GM21619 (cell line): Measurements from ENCODE around the gene DOK3.

Experiments used
- ATAC-seq: cut with Tn5 transposase; IDR thresholded peaks from one replicate; pipeline ENCODE4 v1.9.1; 2021; ENCODE audit not compliant: unreplicated experiment

Gene DOK3

GRCh38 chr5:177484902-177485549, 24.6 kb downstream of the DOK3 start:
- no peak for ATAC-seq

DNA sequence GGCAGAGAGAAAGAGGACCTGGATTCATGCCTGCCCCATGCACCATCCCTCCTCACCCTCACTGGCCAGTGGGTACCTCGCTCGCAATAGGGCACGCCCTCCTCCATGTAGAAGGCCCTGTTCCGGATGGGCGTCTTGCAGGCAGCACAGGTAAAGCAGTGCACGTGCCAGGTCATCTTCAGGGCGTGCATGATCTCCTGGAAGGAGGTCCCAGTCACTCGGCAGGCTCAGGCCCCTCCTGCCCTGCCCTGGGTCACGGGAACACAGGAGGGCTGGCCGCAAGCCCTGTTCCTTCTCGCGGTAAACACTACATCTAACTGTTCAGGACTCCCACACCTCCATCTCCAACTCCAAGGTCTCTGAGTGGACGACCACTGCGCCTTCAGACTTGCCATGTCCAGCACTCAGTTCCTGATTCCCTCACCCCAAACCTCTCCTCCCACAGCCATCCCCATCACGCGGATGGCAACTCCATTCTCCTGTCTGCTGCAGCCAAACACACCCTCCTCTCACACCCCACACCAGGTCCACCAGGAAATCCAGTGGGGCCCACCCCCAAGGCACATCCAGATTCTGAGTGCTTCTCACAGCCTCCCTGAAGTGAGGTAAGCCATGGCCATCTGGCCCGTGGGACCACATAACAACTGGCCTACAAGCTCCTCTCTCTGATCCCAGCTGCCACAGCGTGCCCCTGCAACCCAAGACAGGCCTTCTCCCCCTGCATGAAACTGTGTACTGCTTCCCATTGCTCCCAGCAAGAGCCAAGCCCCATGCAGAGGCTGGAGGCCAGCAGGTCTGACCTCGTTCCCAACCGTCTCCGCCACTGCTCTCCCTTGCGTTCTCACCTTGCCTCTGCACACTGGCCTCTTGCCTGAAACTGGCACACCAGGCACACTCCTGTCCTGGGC, 25.4 kb downstream of the DOK3 start:
- ATAC-seq: no peak

DNA sequence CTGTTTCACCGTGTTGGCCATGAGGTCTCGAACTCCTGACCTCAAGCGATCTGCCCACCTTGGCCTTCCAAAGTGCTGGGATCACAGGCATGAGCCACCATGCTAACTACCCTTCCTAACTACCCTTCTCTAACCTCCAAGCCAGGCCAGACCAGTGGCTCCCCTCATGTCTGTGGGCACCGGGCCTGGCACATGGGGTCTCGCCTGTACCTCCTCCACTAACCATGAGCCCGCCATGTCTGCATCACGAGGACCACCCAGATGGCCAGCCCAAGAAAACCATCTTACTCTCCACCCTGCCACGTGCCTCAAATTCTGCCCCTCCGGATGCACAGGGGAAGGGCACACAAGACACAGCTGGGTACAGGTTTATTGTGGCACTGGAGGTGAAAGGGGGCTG, 26.6 kb downstream of the DOK3 start:
- no peak for ATAC-seq

DNA sequence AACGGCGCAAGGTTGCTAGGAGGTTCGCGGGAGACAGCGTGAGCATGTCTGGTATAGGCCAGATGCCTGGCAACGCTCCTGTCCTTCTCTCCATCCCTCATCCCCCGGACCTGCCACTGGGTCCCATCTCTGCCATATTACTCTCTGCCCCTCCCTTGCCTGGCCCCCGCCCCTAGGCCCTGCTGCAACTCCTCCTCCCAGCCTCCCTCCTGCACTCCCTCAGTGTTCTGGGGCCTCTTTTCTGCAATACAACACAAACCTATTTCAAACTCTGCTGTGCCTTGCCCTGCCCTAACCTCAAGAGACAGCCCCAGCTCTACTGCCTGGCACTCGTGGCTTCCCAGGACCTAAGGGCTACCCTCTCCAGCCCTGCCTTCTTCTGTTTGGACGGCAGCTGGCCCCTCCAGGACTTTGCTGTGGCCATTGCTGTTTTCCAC, 27.2 kb downstream of the DOK3 start:
- ATAC-seq: no peak

DNA sequence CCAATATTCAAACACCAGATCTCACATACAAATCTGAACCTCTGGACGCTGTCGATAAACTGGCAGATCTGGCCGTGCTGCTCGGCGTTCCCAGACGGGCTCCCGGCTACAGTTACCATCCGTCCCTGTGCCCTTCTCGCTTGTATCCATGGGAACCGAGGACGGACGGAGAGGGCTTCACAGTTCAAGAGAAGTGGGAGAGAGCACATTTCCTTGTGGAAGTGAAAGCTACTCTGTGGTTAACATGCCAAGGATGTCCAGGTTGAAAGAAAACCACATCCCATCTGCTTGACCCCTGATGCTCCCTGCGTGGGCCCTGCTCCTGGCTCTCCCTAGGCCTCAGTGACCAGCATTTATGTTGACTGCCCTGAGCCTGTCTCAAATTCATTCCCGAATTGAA, 29.9 kb downstream of the DOK3 start:
- no peak for ATAC-seq

GRCh38 chr5:177478711-177479646, 30.6 kb downstream of the DOK3 start:
- no peak for ATAC-seq

DNA sequence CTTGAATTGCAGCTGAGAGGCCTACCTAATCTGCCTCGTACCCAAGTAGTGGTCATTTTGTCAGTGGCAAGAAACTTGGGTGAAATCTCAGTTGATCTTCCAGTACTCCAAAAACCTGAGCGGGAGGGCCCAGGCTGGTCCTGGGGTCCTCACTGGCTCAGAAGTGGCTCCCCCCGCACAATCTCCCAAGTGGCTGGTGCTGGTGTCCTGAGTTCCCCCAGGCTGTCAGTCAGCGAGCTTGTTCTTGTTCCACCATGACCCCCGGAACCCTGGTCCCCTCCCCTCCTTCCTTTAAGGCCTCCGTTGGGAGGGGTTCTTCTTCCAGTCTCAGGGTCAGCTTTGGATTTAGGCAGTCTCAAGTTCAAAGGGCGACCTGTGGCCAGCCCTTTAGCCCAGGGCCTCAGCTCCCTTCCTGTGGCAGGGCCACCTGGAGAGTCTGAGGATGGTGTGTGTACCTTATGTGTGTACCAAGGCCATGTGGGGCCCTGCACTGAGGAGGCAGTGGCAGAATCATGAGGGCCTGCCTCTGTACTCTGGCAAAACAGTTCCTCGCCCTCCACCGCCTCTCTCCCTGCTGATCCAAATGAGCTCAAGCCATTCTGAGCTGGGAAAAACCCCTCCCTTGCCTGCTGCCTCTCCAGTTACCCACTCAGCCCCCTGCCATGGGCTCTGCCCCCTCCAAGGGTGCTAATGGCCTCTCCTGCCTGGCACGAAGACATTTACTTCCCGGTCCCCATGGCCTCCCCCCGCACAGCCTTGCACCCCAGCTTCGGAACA, 31.7 kb downstream of the DOK3 start:
- ATAC-seq: no peak

DNA sequence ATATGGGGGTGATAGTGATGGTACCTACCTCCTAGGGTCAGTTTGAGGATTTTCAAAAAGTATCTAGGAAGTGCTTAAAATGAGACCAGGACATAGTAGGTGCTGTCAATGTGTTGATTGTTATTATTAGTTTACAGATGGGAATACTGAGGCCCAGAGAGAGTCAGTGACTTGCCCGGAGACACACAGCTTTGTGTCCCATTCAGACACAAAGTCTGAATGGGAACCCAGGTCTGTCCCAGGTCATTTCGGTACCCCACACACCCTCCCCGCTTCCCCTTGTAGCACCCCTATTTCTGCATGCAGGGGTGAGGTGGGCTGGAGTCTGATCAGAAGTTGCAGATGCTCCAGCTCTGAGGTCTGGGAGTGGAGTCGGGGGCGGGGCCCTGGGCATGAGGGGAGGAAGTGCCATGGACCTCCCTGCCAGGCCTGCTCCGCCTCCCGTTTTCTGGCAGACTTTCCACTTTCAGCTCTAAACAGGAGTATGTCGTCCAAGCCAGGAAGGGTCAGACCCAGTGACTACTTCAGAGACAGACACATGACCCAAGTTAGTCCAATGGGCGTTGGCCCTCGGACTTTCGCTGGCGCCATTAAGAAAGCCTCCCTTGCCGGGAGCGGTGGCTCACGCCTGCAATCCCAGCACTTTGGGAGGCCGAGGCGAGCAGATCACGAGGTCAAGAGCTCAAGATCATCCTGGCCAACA, 32.9 kb downstream of the DOK3 start:
- no peak for ATAC-seq

DNA sequence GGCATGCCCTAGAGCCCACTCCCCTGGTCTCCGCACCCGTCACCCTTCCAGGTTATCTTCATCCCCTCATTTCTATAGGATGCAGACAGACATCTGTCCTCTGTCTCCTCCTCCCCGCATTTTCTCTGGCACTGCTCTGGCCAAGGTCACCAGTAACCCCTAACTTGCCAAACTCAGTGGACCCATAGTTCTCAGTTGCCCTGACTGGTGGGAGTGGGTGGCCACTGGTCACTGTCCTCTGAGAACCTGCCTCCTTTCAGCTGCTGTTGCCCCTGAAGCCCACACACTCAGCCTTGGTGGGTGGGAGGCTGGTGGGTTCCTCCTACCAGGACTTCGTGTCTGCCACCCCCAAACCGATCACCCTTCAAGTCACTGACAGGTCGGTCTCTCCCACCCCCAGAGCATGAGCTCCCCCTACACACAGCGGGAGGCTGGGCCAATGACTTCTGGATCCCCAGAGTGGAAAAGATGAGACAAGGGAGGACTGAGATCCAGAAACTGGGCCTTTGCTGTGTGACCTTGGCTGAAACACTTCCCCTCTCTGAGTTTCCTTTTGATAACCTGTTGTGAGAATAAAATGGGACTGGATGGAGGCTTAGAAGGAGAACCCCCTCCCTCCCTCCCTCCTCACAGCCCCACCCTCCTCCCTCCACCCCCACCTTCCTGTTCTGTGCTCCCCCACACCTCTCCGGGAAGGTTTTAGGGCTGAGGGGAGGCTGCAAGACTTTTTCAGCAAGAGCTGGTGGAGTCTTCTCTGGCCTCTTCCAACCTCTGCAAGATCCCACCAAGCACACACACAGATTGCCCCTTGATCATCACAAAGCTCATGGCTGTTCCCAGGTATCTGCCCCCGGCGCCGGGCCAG, 33.8 kb downstream of the DOK3 start:
- no peak for ATAC-seq

- ATAC-seq: no peak
Observed at GRCh38 chr5:177474846-177475562, 34.6 kb downstream of the DOK3 start.

GRCh38 chr5:177474002-177474476, 35.6 kb downstream of the DOK3 start:
- no peak for ATAC-seq

- no peak for ATAC-seq
Observed at GRCh38 chr5:177473443-177474001, 36.1 kb downstream of the DOK3 start, which contains the start of gene DBN1. DBN1 (minus strand) TSS chr5:177473634; CDS start chr5:177473521, 113 bp downstream.

DNA sequence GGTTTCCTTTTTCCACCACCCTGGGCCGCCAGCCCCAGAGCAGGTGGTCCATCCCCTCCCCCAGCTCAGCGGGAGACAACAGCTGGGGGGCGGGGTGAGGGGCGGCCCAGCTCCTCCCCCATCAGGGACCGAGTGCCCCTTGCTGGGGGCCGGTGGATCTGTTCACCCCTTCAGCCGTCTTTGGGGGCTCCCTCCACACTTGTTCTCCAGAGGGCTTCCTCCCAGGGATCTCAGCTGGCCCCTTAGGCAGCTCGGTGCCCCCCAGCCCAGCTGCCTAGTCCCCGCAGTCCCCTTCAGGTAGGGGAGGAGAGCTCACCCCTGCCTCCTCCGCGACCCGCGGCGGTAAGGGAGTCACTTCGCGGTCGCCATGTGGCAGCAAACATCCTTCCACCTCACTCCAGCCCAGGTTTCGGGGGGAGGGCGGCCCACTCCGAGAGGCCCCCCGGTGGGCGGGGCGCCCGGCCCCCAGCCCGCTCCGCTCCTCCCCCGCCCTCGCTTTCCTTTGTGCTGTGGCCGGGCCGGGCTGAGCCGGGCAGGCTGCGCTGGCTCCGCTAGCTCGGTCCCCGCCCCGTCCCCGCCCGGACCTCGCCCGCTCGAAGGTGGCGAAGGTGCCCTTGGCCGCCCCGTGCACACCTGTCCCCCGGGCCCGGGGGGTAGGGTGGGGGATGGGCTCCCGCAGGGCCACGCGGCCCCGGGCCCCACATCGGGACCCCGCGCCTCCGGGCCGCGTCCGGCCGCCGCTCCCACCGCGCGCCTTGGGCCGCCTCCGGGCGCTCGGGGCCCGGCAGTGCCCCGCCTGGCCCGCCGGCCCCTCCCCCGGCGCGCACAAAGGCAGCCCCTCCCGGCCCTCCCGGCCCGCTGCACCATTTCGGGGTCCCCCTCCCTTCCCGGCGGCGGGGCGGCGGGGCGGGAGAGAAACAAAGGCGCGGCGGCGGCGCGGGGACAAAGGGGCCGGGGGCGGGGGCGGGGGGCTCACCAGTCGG, 36.9 kb downstream of the DOK3 start:
- peak; percentile 49 for ATAC-seq

GRCh38 chr5:177471610-177472356, 37.8 kb downstream of the DOK3 start:
- no peak for ATAC-seq

DNA sequence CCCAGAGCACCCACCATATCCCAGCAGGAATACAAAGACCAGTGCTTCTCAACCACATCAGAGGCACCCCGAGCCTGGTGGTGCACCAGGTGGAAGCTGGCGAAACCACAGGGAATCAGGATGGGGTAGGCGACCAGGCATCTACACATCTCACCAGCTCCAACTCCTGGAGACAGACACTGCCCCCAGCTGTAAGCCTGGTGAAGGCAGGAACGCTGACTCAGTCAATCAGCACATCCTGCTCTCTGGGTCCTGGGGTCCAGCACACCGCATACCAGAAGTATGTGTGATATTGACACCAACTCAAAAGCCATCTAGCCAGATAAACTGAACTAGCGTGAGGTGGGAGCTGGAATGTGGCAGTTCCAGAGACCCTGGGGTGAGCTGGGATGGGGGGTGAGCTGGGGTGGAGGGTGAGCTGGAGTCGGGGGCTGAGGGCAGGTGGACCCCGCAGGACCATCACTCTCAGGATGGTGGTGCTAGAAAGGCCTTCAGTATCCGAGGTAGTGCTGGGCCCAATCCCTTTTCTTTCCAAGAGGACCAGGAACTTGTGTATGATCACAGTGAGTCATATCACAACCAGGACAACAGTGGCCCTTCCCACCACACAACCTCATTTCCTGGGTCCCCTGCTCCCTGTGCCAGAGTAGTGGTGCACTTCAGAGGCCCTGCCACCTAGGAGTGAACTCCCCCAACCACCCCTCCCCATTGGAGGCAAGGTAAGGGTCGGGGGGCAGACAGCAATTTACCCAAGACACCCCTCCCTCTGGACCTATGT, 38.7 kb downstream of the DOK3 start:
- ATAC-seq: no peak
